Spleen (tissue), 11 donors: Measurements from ENCODE around the gene GALNTL6. TPM values are rescaled to one million over a fixed set of nuclear protein-coding genes. Genes with fewer than 3 reads are reported as not detected.

Experiments used
- DNase-seq: peaks from one replicate; pipeline ENCODE4 v3.0.0-alpha.2; 2020
- H3K27ac ChIP-seq, 8 donors: fragments of 200-600 bp; sonication (generic) in 7 of 8; 1 replicate in 4 of 8; 2 replicates in 4 of 8; pipeline versions ENCODE4 v1.5.0 to v1.8.0; 2016 to 2021; ENCODE audit warnings: inconsistent platforms in 4 of 8, mild to moderate bottlenecking in 4 of 8, moderate library complexity in 1 of 8
- H3K27me3 ChIP-seq, 7 donors: fragments of 200-600 bp; sonication (generic) in 6 of 7; replicated peaks in 1 of 7; 1 replicate in 4 of 7; 2 replicates in 3 of 7; pipeline versions ENCODE4 v1.5.0 to v1.8.0; 2016 to 2021; ENCODE audit warnings: inconsistent platforms in 3 of 7, mild to moderate bottlenecking in 1 of 7
- H3K36me3 ChIP-seq, 6 donors: fragments of 200-600 bp; sonication (generic) in 5 of 6; 1 replicate in 4 of 6; 2 replicates in 2 of 6; pipeline versions ENCODE4 v1.5.0 to v1.8.0; 2016 to 2021; ENCODE audit warnings: inconsistent platforms in 2 of 6
- H3K4me1 ChIP-seq, 6 donors: fragments of 200-600 bp; sonication (generic) in 5 of 6; 1 replicate in 3 of 6; 2 replicates in 3 of 6; pipeline versions ENCODE4 v1.5.0 to v1.8.0; 2016 to 2021; ENCODE audit warnings: inconsistent platforms in 3 of 6
- H3K4me3 ChIP-seq, 8 donors: fragments of 200-600 bp; sonication (generic) in 7 of 8; 1 replicate in 4 of 8; 2 replicates in 4 of 8; pipeline versions ENCODE4 v1.5.0 to v1.8.0; 2016 to 2021; ENCODE audit warnings: inconsistent platforms in 4 of 8, mild to moderate bottlenecking in 4 of 8, moderate library complexity in 2 of 8
- H3K9me3 ChIP-seq, 8 donors: fragments of 200-600 bp; sonication (generic) in 7 of 8; 1 replicate in 4 of 8; 2 replicates in 4 of 8; pipeline versions ENCODE4 v1.5.0 to v1.8.0; 2016 to 2021; ENCODE audit warnings: inconsistent platforms in 4 of 8
- CTCF ChIP-seq, 11 experiments: fragments of 200-600 bp in 7 of 11; fragments of 450-650 bp in 4 of 11; sonication (generic) in 4 of 11; IDR thresholded peaks in 8 of 11; conservative IDR thresholded peaks in 3 of 11; 1 replicate in 7 of 11; 2 replicates in 4 of 11; pipeline versions ENCODE4 v1.4.0 to v1.8.0; 2016 to 2021; ENCODE audit warnings: antibody characterized with exemption in 11 of 11, inconsistent platforms in 4 of 11, mild to moderate bottlenecking in 1 of 11
- POLR2A ChIP-seq, 3 donors: fragments of 450-650 bp; IDR thresholded peaks; one replicate each; pipeline ENCODE4 v1.5.1; 2017; ENCODE audit warnings: antibody characterized with exemption in 3 of 3, mild to moderate bottlenecking in 1 of 3
- POLR2AphosphoS5 ChIP-seq, 3 donors: sonication (generic); formaldehyde crosslinking; IDR thresholded peaks; one replicate each; pipeline ENCODE4 v1.5.1; 2017; ENCODE audit warnings: antibody characterized with exemption in 3 of 3
- WGBS, 5 donors: extraction: QIAGEN DNeasy Blood & Tissue Kit in 3 of 5; methylation state at CpG; one replicate each; pipeline versions ENCODE4 v1.1.5 to v1.1.7; 2013 to 2018; 5-methylcytosine and 5-hydroxymethylcytosine counted together
- intact Hi-C: fragments of 100-400 bp; cut with DNase I; formaldehyde crosslinking; loops from one replicate; pipeline ENCODE4 v1.15.0; 2023; ENCODE audit warnings: low total_unique reads
- polyA plus RNA-seq, 3 donors: library from polyadenylated mRNA; stranded (reverse); fragments of 200-250 nt; gene quantifications; one replicate each; pipeline ENCODE4 v1.2.1, GENCODE V29; 2013
- total RNA-seq, 7 donors: library from RNA; depleted of rRNA in 3 of 7; stranded (reverse); fragments of >200 nt in 3 of 7; fragmentation: NEBNext Ultra II Directional in 4 of 7; extraction: Animal tissue kit (Norgen Biotek cat#: 25700) in 4 of 7; gene quantifications; one replicate each; pipeline versions ENCODE4 v1.1.0 to v1.2.1, GENCODE V29; 2016 to 2021
- donor health status: healthy with polysubstance abuse.
- donor health status: DM: no; HTN: no; CAD: no; lungs with moderate emphysema.
- donor health status: DM: no; HTN: no; CAD: no.
- donor health status: Bipolar disorder and iron deficiency.
- donor health status: healthy.
- donor health status: DM: no; HTN: no; CAD: no.
- donor health status: DM: yes; HTN: yes; CAD: no.

GALNTL6 gene
- total and polyA plus RNA-seq, 10 donors = 3.2 to 12.5 (median 7.1) TPM

- intact Hi-C loops = no loop called here
- WGBS, 5 donors = 78 to 90% (median 86%) methylated on average over 3 of the region's 3 CpGs
- no peak overlapping the region for H3K4me3 ChIP-seq
- no peak for TF ChIP-seq CTCF (IDR thresholded peaks at IDR 0.05 in 8 of 11, conservative IDR thresholded peaks at IDR 0.05 in 3 of 11)
- no peak for TF ChIP-seq POLR2A (IDR thresholded peaks at IDR 0.05)
- TF ChIP-seq POLR2AphosphoS5 (IDR thresholded peaks at IDR 0.05) = no peak
- H3K9me3 ChIP-seq = peaks cover 0 to 37% (median 29%) of the 10 kb centered on the region in 8 donors
- no peaks in the 10 kb centered on the region for H3K36me3 ChIP-seq
- no peak for DNase-seq
- H3K4me1 ChIP-seq = no peaks in the 10 kb centered on the region
- no peak overlapping the region for H3K27ac ChIP-seq
- H3K27me3 ChIP-seq = no peaks in the 10 kb centered on the region
Observed at GRCh38 chr4:173076903-173077634, 1263.9 kb downstream of the GALNTL6 start.

GRCh38 chr4:173088144-173088543, 1274.9 kb downstream of the GALNTL6 start:
- intact Hi-C loops = no loop called here
- H3K27ac ChIP-seq = no peak overlapping the region
- H3K9me3 ChIP-seq = peaks cover 0 to 1% (median 0%) of the 10 kb centered on the region in 8 donors
- no peak for TF ChIP-seq POLR2AphosphoS5 (IDR thresholded peaks at IDR 0.05)
- TF ChIP-seq CTCF (IDR thresholded peaks at IDR 0.05 in 8 of 11, conservative IDR thresholded peaks at IDR 0.05 in 3 of 11) = no peak
- no peak for TF ChIP-seq POLR2A (IDR thresholded peaks at IDR 0.05)
- no peaks in the 10 kb centered on the region for H3K36me3 ChIP-seq
- H3K4me3 ChIP-seq = no peak overlapping the region
- peaks cover 0 to 3% (median 0%) of the 10 kb centered on the region in 7 donors for H3K27me3 ChIP-seq
- DNase-seq = no peak
- H3K4me1 ChIP-seq = no peaks in the 10 kb centered on the region
